Measurements from ENCODE around the gene CASQ2. TPM values are rescaled to one million over a fixed set of nuclear protein-coding genes. Genes with fewer than 3 reads are reported as not detected.
A peak's percentile ranks its signal among the peaks of the same experiment; 100 is the strongest.

The CASQ2 gene
- total and polyA plus RNA-seq, 2 experiments from 2014 or later, result not detected

DNA sequence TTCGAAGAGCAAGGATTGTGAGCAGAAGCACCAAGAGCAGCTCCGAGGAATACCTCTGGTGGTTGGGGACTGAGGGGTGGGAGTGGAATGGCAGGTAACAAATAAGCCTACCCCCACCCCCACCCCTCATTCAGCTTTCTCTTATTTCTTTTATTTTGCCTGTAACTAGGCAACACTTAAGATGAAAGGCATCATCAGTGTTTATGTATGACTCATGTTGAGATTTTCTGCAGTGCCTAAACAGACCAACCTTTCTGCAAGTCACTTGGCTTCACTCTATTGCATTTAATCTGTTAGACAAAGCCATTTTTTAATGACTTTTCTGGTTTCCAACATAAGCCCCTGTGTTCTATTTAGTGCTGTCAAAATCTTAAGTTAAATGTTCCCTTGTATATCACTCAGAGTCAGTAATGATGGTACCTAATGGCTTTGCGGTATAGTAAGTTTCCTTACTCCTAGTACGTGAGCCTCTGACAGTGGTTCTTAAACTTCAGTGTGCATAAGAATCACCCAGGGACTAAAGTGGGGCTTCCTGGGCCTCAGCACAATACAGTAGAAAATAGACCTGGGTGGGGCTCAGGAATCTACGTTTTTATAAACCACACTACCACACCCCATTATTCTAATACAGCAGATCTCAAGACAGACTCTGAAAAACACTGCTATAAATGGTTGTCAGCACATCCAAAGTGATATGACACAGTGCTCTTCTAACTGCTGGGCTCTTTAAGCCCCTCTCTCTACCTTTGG, 19.9 kb downstream of the CASQ2 start:
- TF ChIP-seq EZH2 (IDR thresholded peaks at IDR 0.05; ENCODE audit: borderline replicate concordance) (no peak), EZH2phosphoT487 (IDR thresholded peaks at IDR 0.05; ENCODE audit: low read depth, severe bottlenecking, unreplicated experiment) (no peak)
- TF ChIP-seq, protein P1, sequence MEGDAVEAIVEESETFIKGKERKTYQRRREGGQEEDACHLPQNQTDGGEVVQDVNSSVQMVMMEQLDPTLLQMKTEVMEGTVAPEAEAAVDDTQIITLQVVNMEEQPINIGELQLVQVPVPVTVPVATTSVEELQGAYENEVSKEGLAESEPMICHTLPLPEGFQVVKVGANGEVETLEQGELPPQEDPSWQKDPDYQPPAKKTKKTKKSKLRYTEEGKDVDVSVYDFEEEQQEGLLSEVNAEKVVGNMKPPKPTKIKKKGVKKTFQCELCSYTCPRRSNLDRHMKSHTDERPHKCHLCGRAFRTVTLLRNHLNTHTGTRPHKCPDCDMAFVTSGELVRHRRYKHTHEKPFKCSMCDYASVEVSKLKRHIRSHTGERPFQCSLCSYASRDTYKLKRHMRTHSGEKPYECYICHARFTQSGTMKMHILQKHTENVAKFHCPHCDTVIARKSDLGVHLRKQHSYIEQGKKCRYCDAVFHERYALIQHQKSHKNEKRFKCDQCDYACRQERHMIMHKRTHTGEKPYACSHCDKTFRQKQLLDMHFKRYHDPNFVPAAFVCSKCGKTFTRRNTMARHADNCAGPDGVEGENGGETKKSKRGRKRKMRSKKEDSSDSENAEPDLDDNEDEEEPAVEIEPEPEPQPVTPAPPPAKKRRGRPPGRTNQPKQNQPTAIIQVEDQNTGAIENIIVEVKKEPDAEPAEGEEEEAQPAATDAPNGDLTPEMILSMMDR (IDR thresholded peaks at IDR 0.05; ENCODE audit: poor library complexity), result no peak
- DNase-seq (ENCODE audit: low spot score), result peak; percentile 22
- Histone ChIP-seq H3K79me2 (no peaks in the 10 kb centered on the region), H3K27me3 (no peaks in the 10 kb centered on the region), H3K9me2 (replicated peaks; ENCODE audit: insufficient read depth) (no peaks in the 10 kb centered on the region), H3K27ac (peak overlapping the region; percentile 62), H4K20me1 (ENCODE audit: insufficient read depth, poor library complexity, severe bottlenecking) (no peaks in the 10 kb centered on the region), H3K4me2 (no peak overlapping the region), H3K4me3 (no peak overlapping the region), H2AFZ (no peak overlapping the region), H3K9me3 (ENCODE audit: low read depth) (no peaks in the 10 kb centered on the region), H3K36me3 (replicated peaks; ENCODE audit: insufficient read depth, low read depth) (no peaks in the 10 kb centered on the region), H3K4me1 (ENCODE audit: insufficient read depth) (peaks cover 4% of the 10 kb centered on the region)
- 61% methylated on average over 5 of the region's 5 CpGs for WGBS (ENCODE audit: low lambda C conversion rate, missing lambda C conversion rate)

DNA sequence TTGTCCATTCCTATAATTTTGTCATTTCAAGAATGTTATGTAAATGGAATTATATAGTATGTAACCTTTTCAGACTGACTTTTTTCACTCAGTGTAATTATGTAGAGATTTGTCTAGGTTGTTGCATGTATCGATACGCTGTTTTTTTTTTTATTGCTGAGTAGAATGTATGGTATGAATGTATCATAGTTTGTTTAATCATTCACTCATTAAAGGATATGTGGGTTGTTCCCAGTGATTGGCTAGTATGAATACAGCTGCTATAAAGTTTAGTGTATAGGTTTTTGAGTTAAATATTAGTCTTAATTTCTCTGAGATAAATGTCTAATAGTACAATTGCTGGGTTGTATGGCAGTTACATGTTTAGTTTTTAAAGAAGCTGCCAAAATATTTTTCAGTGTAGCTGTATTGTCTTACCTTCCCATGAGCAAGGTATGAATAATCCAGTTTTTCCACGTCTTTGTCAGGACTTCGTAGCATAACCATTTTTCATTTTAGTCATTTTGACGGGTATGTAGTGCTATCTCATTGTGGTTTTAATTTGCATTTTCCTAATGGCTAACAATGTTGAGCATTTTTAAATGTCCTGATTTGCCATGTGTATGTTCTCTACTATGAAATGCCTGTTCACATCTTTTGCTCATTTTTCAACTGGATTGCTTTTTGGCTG, 22.4 kb downstream of the CASQ2 start:
- 92% methylated on average over 5 of the region's 5 CpGs for WGBS (ENCODE audit: low lambda C conversion rate, missing lambda C conversion rate)
- no peaks in the 10 kb centered on the region for H4K20me1 ChIP-seq (ENCODE audit: insufficient read depth, poor library complexity, severe bottlenecking)
- no peaks in the 10 kb centered on the region for H3K79me2 ChIP-seq
- H3K4me2 ChIP-seq, result no peak overlapping the region
- no peaks in the 10 kb centered on the region for H3K9me2 ChIP-seq (replicated peaks; ENCODE audit: insufficient read depth)
- H3K4me1 ChIP-seq (ENCODE audit: insufficient read depth), result peaks cover 4% of the 10 kb centered on the region
- H3K27ac ChIP-seq, result no peak overlapping the region
- H3K36me3 ChIP-seq (replicated peaks; ENCODE audit: insufficient read depth, low read depth), result no peaks in the 10 kb centered on the region
- no peak overlapping the region for H2AFZ ChIP-seq
- H3K4me3 ChIP-seq, result no peak overlapping the region
- no peaks in the 10 kb centered on the region for H3K9me3 ChIP-seq (ENCODE audit: low read depth)
- TF ChIP-seq EZH2phosphoT487 (IDR thresholded peaks at IDR 0.05; ENCODE audit: low read depth, severe bottlenecking, unreplicated experiment), result no peak
- no peak for TF ChIP-seq EZH2 (IDR thresholded peaks at IDR 0.05; ENCODE audit: borderline replicate concordance)
- TF ChIP-seq, protein P1 (IDR thresholded peaks at IDR 0.05; ENCODE audit: poor library complexity), result no peak
- no peak for DNase-seq (ENCODE audit: low spot score)
- H3K27me3 ChIP-seq, result no peaks in the 10 kb centered on the region

DNA sequence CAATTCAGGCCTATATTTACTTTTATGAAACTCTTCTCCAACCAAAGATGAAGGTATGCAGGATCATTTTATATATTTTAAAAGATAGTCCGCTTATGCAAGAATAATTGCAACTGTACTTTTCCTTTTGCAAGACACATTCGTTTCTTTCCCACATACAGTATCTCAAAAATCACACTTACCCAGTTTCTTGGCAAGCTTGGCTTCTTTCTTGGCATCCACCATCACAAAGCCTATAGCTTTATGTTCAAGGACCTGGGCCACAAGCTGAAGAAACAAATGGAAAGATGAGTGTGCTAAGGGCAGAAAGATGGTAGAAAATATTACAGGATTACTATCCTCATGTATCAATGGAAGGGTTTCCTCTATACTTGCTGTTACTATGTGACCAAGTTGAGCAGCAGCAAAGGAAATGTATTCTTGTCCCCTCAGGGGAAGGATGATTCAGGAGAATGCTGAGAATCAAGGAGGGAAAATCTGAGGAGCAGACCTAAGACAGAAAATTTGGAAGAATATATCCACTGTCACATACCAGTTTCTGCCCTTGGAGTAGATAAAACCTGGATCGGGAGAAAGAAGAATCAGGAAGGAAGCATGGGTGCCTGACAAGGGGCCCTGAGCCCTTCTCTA, 23.8 kb downstream of the CASQ2 start:
- 98% methylated on average over 3 of the region's 3 CpGs for WGBS (ENCODE audit: low lambda C conversion rate, missing lambda C conversion rate)
- TF ChIP-seq, protein P1 (IDR thresholded peaks at IDR 0.05; ENCODE audit: poor library complexity), result no peak
- TF ChIP-seq EZH2phosphoT487 (IDR thresholded peaks at IDR 0.05; ENCODE audit: low read depth, severe bottlenecking, unreplicated experiment), result no peak
- Histone ChIP-seq H3K4me1 (ENCODE audit: insufficient read depth) (peaks cover 4% of the 10 kb centered on the region), H3K36me3 (replicated peaks; ENCODE audit: insufficient read depth, low read depth) (no peaks in the 10 kb centered on the region), H3K4me2 (no peak overlapping the region), H3K9me3 (ENCODE audit: low read depth) (no peaks in the 10 kb centered on the region), H3K4me3 (no peak overlapping the region), H3K9me2 (replicated peaks; ENCODE audit: insufficient read depth) (no peaks in the 10 kb centered on the region), H3K79me2 (no peaks in the 10 kb centered on the region), H4K20me1 (ENCODE audit: insufficient read depth, poor library complexity, severe bottlenecking) (no peaks in the 10 kb centered on the region), H3K27ac (no peak overlapping the region), H3K27me3 (no peaks in the 10 kb centered on the region), H2AFZ (no peak overlapping the region)
- no peak for DNase-seq (ENCODE audit: low spot score)

All from hepatocyte (in vitro differentiated cells).